SK-N-SH (cell line): ENCODE measurements around the gene SDCCAG8. TPM values are rescaled to one million over a fixed set of nuclear protein-coding genes. Genes with fewer than 3 reads are reported as not detected.

ENCODE experiments used
- CTCF ChIA-PET: fragments of 300-600, 350-600 bp; formaldehyde crosslinking; extraction: SDS; loops from one replicate; lab custom pipeline; 2021; lab: Yijun Ruan, JAX
- POLR2A ChIA-PET: fragments of 350-600 bp; sonication (Branson Sonifier 250); formaldehyde crosslinking; extraction: SDS; loops from one replicate; lab custom pipeline; 2020; ENCODE audit warnings: antibody characterized with exemption, inconsistent platforms; lab: Yijun Ruan, JAX
- DNase-seq: peaks from one replicate; pipeline ENCODE4 v3.0.0; 2012
- H2AFZ ChIP-seq: fragments of 200-600 bp; sonication (generic); 2 replicates; pipeline ENCODE4 v1.8.1; 2016; ENCODE audit warnings: antibody characterized with exemption, mild to moderate bottlenecking, low read depth
- H3F3A ChIP-seq: fragments of 200-600 bp; sonication (generic); replicated peaks from 2 replicates; pipeline ENCODE3; 2016; ENCODE audit warnings: antibody characterized with exemption, mild to moderate bottlenecking; ENCODE audit not compliant: insufficient read depth
- H3K27ac ChIP-seq, 2 experiments: fragments of 200-500 bp in 1 of 2; fragments of 200-600 bp in 1 of 2; sonication (Bioruptor generic) in 1 of 2; sonication (generic), shearing (Covaris generic) in 1 of 2; 2 replicates each; pipeline versions ENCODE4 v1.5.1 to v1.6.1; 2014 to 2016; ENCODE audit warnings: low read depth in 2 of 2, inconsistent platforms in 1 of 2, low read length in 1 of 2, mild to moderate bottlenecking in 1 of 2, mixed read lengths in 1 of 2
- H3K27me3 ChIP-seq: fragments of 200-600 bp; sonication (generic), shearing (Covaris generic); 2 replicates; pipeline ENCODE4 v1.6.1; 2016; ENCODE audit warnings: mixed run types; ENCODE audit not compliant: insufficient read depth
- H3K36me3 ChIP-seq, 2 experiments: fragments of 200-500 bp in 1 of 2; fragments of 200-600 bp in 1 of 2; sonication (Bioruptor generic) in 1 of 2; sonication (generic) in 1 of 2; replicated peaks in 1 of 2; 2 replicates each; pipeline versions ENCODE3 to v1.5.1; 2014 to 2016; ENCODE audit warnings: low read length in 1 of 2, mild to moderate bottlenecking in 1 of 2; ENCODE audit not compliant: insufficient read depth in 2 of 2, control insufficient read depth in 1 of 2
- H3K4me1 ChIP-seq, 2 experiments: fragments of 200-500 bp in 1 of 2; fragments of 200-600 bp in 1 of 2; sonication (Bioruptor generic) in 1 of 2; sonication (generic), shearing (Covaris generic) in 1 of 2; 2 replicates each; pipeline versions ENCODE4 v1.5.1 to v1.6.1; 2014 to 2016; ENCODE audit warnings: low read depth in 1 of 2, low read length in 1 of 2, mixed run types in 1 of 2; ENCODE audit not compliant: insufficient read depth in 2 of 2, control insufficient read depth in 1 of 2
- H3K4me2 ChIP-seq: fragments of 200-600 bp; sonication (generic), shearing (Covaris generic); 2 replicates; pipeline ENCODE4 v1.6.1; 2017; ENCODE audit warnings: mixed run types
- H3K4me3 ChIP-seq, 2 experiments: fragments of 200-500 bp in 1 of 2; fragments of 200-600 bp in 1 of 2; sonication (Bioruptor generic) in 1 of 2; sonication (generic), shearing (Covaris generic) in 1 of 2; 2 replicates each; pipeline versions ENCODE4 v1.5.1 to v1.8.1; 2014 to 2016; ENCODE audit warnings: low read depth in 2 of 2, inconsistent platforms in 1 of 2, low read length in 1 of 2, mild to moderate bottlenecking in 1 of 2, mixed read lengths in 1 of 2, moderate library complexity in 1 of 2
- H3K79me2 ChIP-seq: fragments of 200-600 bp; sonication (generic); 2 replicates; pipeline ENCODE4 v1.8.1; 2017; ENCODE audit warnings: mild to moderate bottlenecking; ENCODE audit not compliant: insufficient read depth
- H3K9ac ChIP-seq: fragments of 200-600 bp; sonication (generic); 2 replicates; pipeline ENCODE4 v1.6.1; 2017; ENCODE audit warnings: mixed run types
- H3K9me2 ChIP-seq: fragments of 200-600 bp; sonication (generic); 2 replicates; pipeline ENCODE4 v1.6.1; 2017; ENCODE audit warnings: mixed run types
- H3K9me3 ChIP-seq: fragments of 200-600 bp; sonication (generic); 2 replicates; pipeline ENCODE4 v1.6.1; 2017; ENCODE audit warnings: mixed run types, mild to moderate bottlenecking, moderate library complexity
- H4K20me1 ChIP-seq: fragments of 200-600 bp; sonication (generic); 2 replicates; pipeline ENCODE4 v1.6.1; 2017; ENCODE audit warnings: mild to moderate bottlenecking, mixed run types; ENCODE audit not compliant: insufficient read depth
- FOSL2 ChIP-seq: IDR thresholded peaks from 2 replicates; pipeline ENCODE4 v1.4.0; 2012; ENCODE audit warnings: low read depth, mild to moderate bottlenecking, moderate library complexity, borderline replicate concordance
- GABPA ChIP-seq: IDR thresholded peaks from 2 replicates; pipeline ENCODE4 v1.4.0; 2012; ENCODE audit warnings: low read depth, mild to moderate bottlenecking
- MEF2A ChIP-seq: IDR thresholded peaks from 2 replicates; pipeline ENCODE4 v1.4.0; 2012; ENCODE audit warnings: low read depth, borderline replicate concordance
- NFIC ChIP-seq: IDR thresholded peaks from 2 replicates; pipeline ENCODE4 v1.4.0; 2012; ENCODE audit warnings: borderline replicate concordance
- NRF1 ChIP-seq: IDR thresholded peaks from 2 replicates; pipeline ENCODE4 v1.6.1; 2012; ENCODE audit warnings: low read depth, mild to moderate bottlenecking, low read length
- RAD21 ChIP-seq: IDR thresholded peaks from 2 replicates; pipeline ENCODE4 v1.6.1; 2012; ENCODE audit warnings: mild to moderate bottlenecking, low read length
- RFX5 ChIP-seq: IDR thresholded peaks from 2 replicates; pipeline ENCODE4 v1.6.1; 2012; ENCODE audit warnings: mild to moderate bottlenecking, improper control_type of control experiment, low read length
- RXRA ChIP-seq: IDR thresholded peaks from 2 replicates; pipeline ENCODE4 v1.4.0; 2012; ENCODE audit warnings: low read depth, mild to moderate bottlenecking, borderline replicate concordance
- TAF1 ChIP-seq: IDR thresholded peaks from 2 replicates; pipeline ENCODE4 v1.6.1; 2012; ENCODE audit warnings: low read depth, mild to moderate bottlenecking, low read length, moderate library complexity, borderline replicate concordance
- TEAD4 ChIP-seq: IDR thresholded peaks from 2 replicates; pipeline ENCODE4 v1.4.0; 2012; ENCODE audit warnings: mild to moderate bottlenecking, borderline replicate concordance; ENCODE audit not compliant: insufficient read depth
- WGBS: methylation state at CpG from one replicate; pipeline ENCODE4 v1.1.6; 2017; ENCODE audit warnings: low lambda C conversion rate; 5-methylcytosine and 5-hydroxymethylcytosine counted together
- polyA plus RNA-seq, 3 experiments: library from polyadenylated mRNA; depleted of rRNA; stranded (reverse); fragments of >200 nt; gene quantifications; 2 replicates each; pipeline ENCODE4 v1.2.3, GENCODE V29; 2012
- TF ChIP-seq, protein P1 (sequence below): fragments of 150-350 bp; IDR thresholded peaks from 2 replicates; pipeline ENCODE4 v1.6.1; 2016; ENCODE audit warnings: mild to moderate bottlenecking, low read depth, low read length
- TF ChIP-seq, protein P2 (sequence below): IDR thresholded peaks from 2 replicates; pipeline ENCODE4 v1.4.0; 2012; ENCODE audit warnings: low read depth
- TF ChIP-seq, protein P3 (sequence below): fragments of 150-350 bp; IDR thresholded peaks from 2 replicates; pipeline ENCODE4 v1.6.1; 2017; ENCODE audit warnings: antibody characterized with exemption, low read length, low read depth, borderline replicate concordance

SDCCAG8 gene
- polyA plus RNA-seq, 1 of the 3 experiments (the other 2 are of a cell fraction): 22.7 TPM

DNA sequence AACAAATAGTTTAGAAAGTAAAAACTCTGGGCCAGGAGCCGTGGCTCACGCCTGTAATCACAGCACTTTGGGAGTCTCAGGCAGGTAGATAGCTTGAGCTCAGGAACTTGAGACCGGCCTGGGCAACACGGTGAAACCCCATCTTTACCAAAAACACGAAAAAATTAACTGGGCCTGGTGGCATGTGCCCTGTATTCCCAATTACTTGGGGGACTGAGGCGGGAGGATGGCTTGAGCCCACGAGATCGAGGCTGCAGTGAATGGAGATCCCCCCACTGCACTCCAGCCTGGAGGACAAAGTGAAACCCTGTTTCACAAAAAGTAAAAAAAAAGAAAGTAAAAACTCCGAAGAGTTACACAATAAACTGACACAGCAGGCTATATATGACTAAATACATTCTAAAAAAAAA lies 11.4 kb upstream of the SDCCAG8 start:
- Histone ChIP-seq H3K36me3 (peaks cover 0 to 63% of the 10 kb centered on the region in 2 experiments), H3K4me1 (peaks cover 0 to 3% of the 10 kb centered on the region in 2 experiments; a peak in 2 of 4 replicates), H3K9me3 (no peaks in the 10 kb centered on the region), H3K27me3 (no peaks in the 10 kb centered on the region), H3K27ac (no peak overlapping the region; a peak in 1 of 4 replicates), H3K9ac (no peak overlapping the region), H3K4me2 (no peak overlapping the region), H3F3A (peaks cover 23% of the 10 kb centered on the region), H3K9me2 (no peaks in the 10 kb centered on the region), H3K4me3 (no peak overlapping the region), H3K79me2 (peaks cover 100% of the 10 kb centered on the region), H2AFZ (no peak overlapping the region), H4K20me1 (peaks cover 96% of the 10 kb centered on the region)
- 88% methylated on average over 9 of the region's 9 CpGs for WGBS
- ChIA-PET CTCF (interaction anchor here (1.0 kb wide), 1 partner anchor 13 kb away, joined by 3 read pairs; no protein-coding TSS in a partner anchor), POLR2A (no interaction called here)
- no peak for DNase-seq
- TF ChIP-seq MEF2A: no peak

DNA sequence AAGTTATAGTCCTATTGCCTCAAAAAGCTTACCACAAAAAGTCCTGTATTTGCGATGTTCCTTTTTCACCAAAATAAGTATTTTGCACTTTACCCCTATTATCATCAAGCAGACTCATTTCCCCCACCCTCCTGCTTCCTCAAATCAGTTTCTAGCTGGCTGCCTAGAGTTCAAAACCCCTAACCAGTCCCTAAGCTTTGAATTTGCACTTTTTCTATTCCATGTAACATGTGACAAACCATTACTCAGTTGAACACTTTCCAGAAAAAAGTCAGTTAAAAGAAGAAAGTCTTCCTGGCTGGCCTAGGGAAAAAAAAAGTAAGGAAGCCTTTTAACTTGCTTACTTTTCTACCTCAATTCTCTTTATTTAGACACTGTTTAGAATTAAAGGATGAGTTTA lies 8.9 kb upstream of the SDCCAG8 start:
- H3K36me3 ChIP-seq: peaks cover 0 to 54% of the 10 kb centered on the region in 2 experiments
- 96% methylated on average over 1 of the region's 1 CpG for WGBS
- peak overlapping the region; percentile 2 to 41; a peak in 2 of 4 replicates for H3K27ac ChIP-seq
- H3K9me2 ChIP-seq: no peaks in the 10 kb centered on the region
- DNase-seq: no peak
- TF ChIP-seq, protein P1, sequence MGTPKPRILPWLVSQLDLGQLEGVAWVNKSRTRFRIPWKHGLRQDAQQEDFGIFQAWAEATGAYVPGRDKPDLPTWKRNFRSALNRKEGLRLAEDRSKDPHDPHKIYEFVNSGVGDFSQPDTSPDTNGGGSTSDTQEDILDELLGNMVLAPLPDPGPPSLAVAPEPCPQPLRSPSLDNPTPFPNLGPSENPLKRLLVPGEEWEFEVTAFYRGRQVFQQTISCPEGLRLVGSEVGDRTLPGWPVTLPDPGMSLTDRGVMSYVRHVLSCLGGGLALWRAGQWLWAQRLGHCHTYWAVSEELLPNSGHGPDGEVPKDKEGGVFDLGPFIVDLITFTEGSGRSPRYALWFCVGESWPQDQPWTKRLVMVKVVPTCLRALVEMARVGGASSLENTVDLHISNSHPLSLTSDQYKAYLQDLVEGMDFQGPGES: no peak
- no peak for TF ChIP-seq TEAD4
- TF ChIP-seq RXRA: no peak
- TF ChIP-seq, protein P2, sequence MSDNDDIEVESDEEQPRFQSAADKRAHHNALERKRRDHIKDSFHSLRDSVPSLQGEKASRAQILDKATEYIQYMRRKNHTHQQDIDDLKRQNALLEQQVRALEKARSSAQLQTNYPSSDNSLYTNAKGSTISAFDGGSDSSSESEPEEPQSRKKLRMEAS: peak; percentile 33; the same call in 1 of the 2 replicates
- no peak for TF ChIP-seq TAF1
- TF ChIP-seq, protein P3, sequence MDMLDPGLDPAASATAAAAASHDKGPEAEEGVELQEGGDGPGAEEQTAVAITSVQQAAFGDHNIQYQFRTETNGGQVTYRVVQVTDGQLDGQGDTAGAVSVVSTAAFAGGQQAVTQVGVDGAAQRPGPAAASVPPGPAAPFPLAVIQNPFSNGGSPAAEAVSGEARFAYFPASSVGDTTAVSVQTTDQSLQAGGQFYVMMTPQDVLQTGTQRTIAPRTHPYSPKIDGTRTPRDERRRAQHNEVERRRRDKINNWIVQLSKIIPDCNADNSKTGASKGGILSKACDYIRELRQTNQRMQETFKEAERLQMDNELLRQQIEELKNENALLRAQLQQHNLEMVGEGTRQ: no peak
- no peak for TF ChIP-seq GABPA
- TF ChIP-seq, all 33 proteins: peak for 1
- Histone ChIP-seq H3K27me3 (no peaks in the 10 kb centered on the region), H2AFZ (no peak overlapping the region), H3F3A (peaks cover 17% of the 10 kb centered on the region), H3K4me3 (no peak overlapping the region), H3K4me2 (peak overlapping the region; percentile 2; the same call in 1 of the 2 replicates), H3K4me1 (peaks cover 3 to 15% of the 10 kb centered on the region in 2 experiments; a peak in 2 of 4 replicates), H3K9ac (no peak overlapping the region), H3K79me2 (peaks cover 100% of the 10 kb centered on the region), H3K9me3 (no peaks in the 10 kb centered on the region), H4K20me1 (peaks cover 96% of the 10 kb centered on the region)
- ChIA-PET CTCF (interaction anchor here (1.2 kb wide), 1 partner anchor 17 kb away, joined by 3 read pairs; no protein-coding TSS in a partner anchor), POLR2A (no interaction called here)

DNA sequence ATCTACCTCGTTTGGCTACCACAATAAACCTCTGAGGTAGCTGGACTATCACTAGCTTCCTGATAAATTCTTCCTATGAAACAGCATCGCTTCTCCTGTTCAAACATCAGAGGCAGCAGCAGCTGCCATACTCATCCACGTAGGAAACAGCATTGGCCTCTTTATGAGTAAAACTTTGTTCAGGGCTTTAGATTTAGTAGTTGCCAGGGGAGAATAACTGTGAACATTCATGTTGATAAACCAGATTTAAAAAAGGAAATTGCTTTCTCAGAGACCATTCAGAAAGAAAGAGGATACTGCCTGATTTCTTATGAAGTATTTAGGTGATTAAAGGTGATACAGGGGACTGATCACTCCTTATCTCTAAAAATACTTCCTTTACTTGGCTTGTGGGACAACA lies 7.9 kb upstream of the SDCCAG8 start:
- Histone ChIP-seq H3K27me3 (no peaks in the 10 kb centered on the region), H3K9ac (no peak overlapping the region), H3K79me2 (peaks cover 100% of the 10 kb centered on the region), H3K27ac (peak overlapping the region in 1 of 2 experiments; percentile 4; a peak in 1 of 4 replicates), H4K20me1 (peaks cover 94% of the 10 kb centered on the region), H3K36me3 (peaks cover 0 to 50% of the 10 kb centered on the region in 2 experiments), H3K4me3 (no peak overlapping the region), H3K9me3 (no peaks in the 10 kb centered on the region), H3F3A (peaks cover 26% of the 10 kb centered on the region), H3K4me2 (no peak overlapping the region), H3K9me2 (no peaks in the 10 kb centered on the region), H3K4me1 (peaks cover 3 to 25% of the 10 kb centered on the region in 2 experiments; a peak in 2 of 4 replicates), H2AFZ (no peak overlapping the region)
- DNase-seq: no peak
- TF ChIP-seq, protein P1: no peak
- TF ChIP-seq RAD21 (no peak), FOSL2 (no peak), NFIC (no peak), NRF1 (no peak), RFX5 (no peak)
- WGBS: 88% methylated on average over 3 of the region's 3 CpGs
- POLR2A ChIA-PET: no interaction called here
- CTCF ChIA-PET: interaction anchor here (0.9 kb wide), 1 partner anchor 21 kb away, joined by 3 read pairs; no protein-coding TSS in a partner anchor
